CD8-positive, alpha-beta memory T cell (primary cell): ENCODE data around the gene PDLIM5. TPM values are rescaled to one million over a fixed set of nuclear protein-coding genes. Genes with fewer than 3 reads are reported as not detected.

ENCODE experiments used
- CTCF ChIA-PET: fragments of 350-600 bp; sonication (Branson Sonifier 250); formaldehyde crosslinking; loops from one replicate; lab custom pipeline; 2021; ENCODE audit warnings: antibody characterized with exemption; lab: Charles Lee
- POLR2A ChIA-PET: fragments of 350-600 bp; sonication (Branson Sonifier 250); formaldehyde crosslinking; loops from one replicate; lab custom pipeline; 2021; ENCODE audit warnings: antibody characterized with exemption; lab: Charles Lee
- DNase-seq, 5 donors: peaks; one replicate each; pipeline versions ENCODE4 v3.0.0 to v3.0.0-alpha.2; 2020 to 2022; ENCODE audit warnings: mixed read lengths in 1 of 5
- H3K27ac ChIP-seq: one replicate; pipeline ENCODE4 v1.7.0; 2013; ENCODE audit warnings: low read depth, mild to moderate bottlenecking, low read length, moderate library complexity
- H3K27me3 ChIP-seq: 2 replicates; pipeline ENCODE4 v1.7.0; 2013; ENCODE audit warnings: low read length, mild to moderate bottlenecking; ENCODE audit not compliant: insufficient read depth, poor library complexity, severe bottlenecking
- H3K36me3 ChIP-seq: 2 replicates; pipeline ENCODE4 v1.7.0; 2013; ENCODE audit warnings: mild to moderate bottlenecking, low read length, moderate library complexity; ENCODE audit not compliant: insufficient read depth
- H3K4me1 ChIP-seq: 2 replicates; pipeline ENCODE4 v1.7.0; 2013; ENCODE audit warnings: mild to moderate bottlenecking, low read length, moderate library complexity; ENCODE audit not compliant: insufficient read depth
- H3K4me3 ChIP-seq: 2 replicates; pipeline ENCODE4 v1.7.0; 2013; ENCODE audit warnings: mild to moderate bottlenecking, low read length
- H3K9me3 ChIP-seq: 2 replicates; pipeline ENCODE4 v1.7.0; 2013; ENCODE audit warnings: mild to moderate bottlenecking, low read length
- H3K27ac Mint-ChIP-seq, 8 donors: one replicate each; pipeline ENCODE4 v1.8.0; 2020 to 2021; ENCODE audit warnings: mixed read lengths in 8 of 8, mild to moderate bottlenecking in 6 of 8, inconsistent platforms in 3 of 8, moderate library complexity in 3 of 8
- H3K27me3 Mint-ChIP-seq, 2 donors: one replicate each; pipeline ENCODE4 v1.8.0; 2020 to 2021; ENCODE audit warnings: mixed read lengths in 2 of 2, mild to moderate bottlenecking in 1 of 2, moderate library complexity in 1 of 2
- H3K36me3 Mint-ChIP-seq, 3 donors: one replicate each; pipeline ENCODE4 v1.8.0; 2020 to 2021; ENCODE audit warnings: mixed read lengths in 3 of 3, inconsistent platforms in 1 of 3, mild to moderate bottlenecking in 1 of 3
- H3K4me1 Mint-ChIP-seq, 3 donors: one replicate each; pipeline ENCODE4 v1.8.0; 2020 to 2021; ENCODE audit warnings: mixed read lengths in 3 of 3, inconsistent platforms in 1 of 3, mild to moderate bottlenecking in 1 of 3
- H3K4me3 Mint-ChIP-seq, 7 donors: one replicate each; pipeline ENCODE4 v1.8.0; 2020 to 2021; ENCODE audit warnings: mixed read lengths in 7 of 7, mild to moderate bottlenecking in 6 of 7, moderate library complexity in 4 of 7, inconsistent platforms in 2 of 7
- H3K9me3 Mint-ChIP-seq, 5 donors: one replicate each; pipeline ENCODE4 v1.8.0; 2020 to 2022; ENCODE audit warnings: mixed read lengths in 5 of 5, mild to moderate bottlenecking in 3 of 5, moderate library complexity in 2 of 5, inconsistent platforms in 1 of 5
- polyA plus RNA-seq: library from polyadenylated mRNA; unstranded; fragments of 300-500 nt; fragmentation: Illumina TruSeq; gene quantifications from one replicate; pipeline ENCODE4 v1.2.3, GENCODE V29; 2021
- total RNA-seq, 2 experiments: library from RNA; stranded (reverse); gene quantifications; one replicate each; pipeline ENCODE4 v1.2.3, GENCODE V29; 2021

PDLIM5 gene
- total and polyA plus RNA-seq, 3 experiments from 2014 or later = 27.0 to 50.2 (median 27.4) TPM

GRCh38 chr4:94562285-94562684 lies 110.5 kb downstream of the PDLIM5 start:
- H3K27ac ChIP-seq = no peak overlapping the region
- ChIA-PET POLR2A (no interaction called here), CTCF (interaction anchor here (1.0 kb wide), 1 partner anchor 155 kb away, joined by 3 read pairs; no protein-coding TSS in a partner anchor)
- Mint-ChIP-seq H3K36me3 (no peaks in the 10 kb centered on the region), H3K4me1 (peaks cover 2 to 10% (median 3%) of the 10 kb centered on the region in 3 donors), H3K4me3 (no peak overlapping the region), H3K27me3 (peaks cover 0 to 4% of the 10 kb centered on the region in 2 donors), H3K9me3 (no peaks in the 10 kb centered on the region), H3K27ac (no peak overlapping the region)
- no peaks in the 10 kb centered on the region for H3K27me3 ChIP-seq
- no peaks in the 10 kb centered on the region for H3K4me1 ChIP-seq
- H3K4me3 ChIP-seq = no peak overlapping the region
- H3K36me3 ChIP-seq = no peaks in the 10 kb centered on the region
- H3K9me3 ChIP-seq = no peaks in the 10 kb centered on the region
- no peak for DNase-seq

DNA sequence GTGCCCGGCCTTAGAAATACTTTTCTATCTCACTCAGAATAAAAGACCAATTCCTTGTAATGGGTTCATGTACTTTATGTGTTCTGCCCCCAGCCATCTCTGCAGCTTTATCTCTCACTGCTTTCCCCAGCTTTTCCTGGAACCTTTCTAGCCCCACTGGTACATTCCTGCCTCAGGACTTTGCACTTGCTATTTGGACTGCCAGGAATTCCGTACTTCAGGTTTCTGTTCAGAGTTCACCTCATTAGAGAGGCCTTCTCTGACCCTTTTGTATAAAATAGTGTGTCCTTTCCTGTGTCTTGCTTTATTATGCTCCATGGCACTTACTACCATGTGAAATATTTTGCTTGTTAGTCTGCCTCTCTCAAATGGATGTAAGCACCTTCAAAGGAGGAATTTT lies 112.5 kb downstream of the PDLIM5 start:
- H3K4me3 ChIP-seq = no peak overlapping the region
- peak overlapping the region in 1 of 8 donors; percentile 37 for H3K27ac Mint-ChIP-seq
- H3K4me1 ChIP-seq = no peaks in the 10 kb centered on the region
- no peak for DNase-seq
- ChIA-PET CTCF (no interaction called here), POLR2A (no interaction called here)
- no peaks in the 10 kb centered on the region for H3K36me3 Mint-ChIP-seq
- H3K27ac ChIP-seq = no peak overlapping the region
- no peak overlapping the region for H3K4me3 Mint-ChIP-seq
- no peaks in the 10 kb centered on the region for H3K36me3 ChIP-seq
- H3K27me3 Mint-ChIP-seq = no peaks in the 10 kb centered on the region
- H3K9me3 Mint-ChIP-seq = no peaks in the 10 kb centered on the region
- H3K4me1 Mint-ChIP-seq = peaks cover 8 to 19% (median 13%) of the 10 kb centered on the region in 3 donors
- no peaks in the 10 kb centered on the region for H3K27me3 ChIP-seq
- H3K9me3 ChIP-seq = no peaks in the 10 kb centered on the region

- Histone ChIP-seq H3K4me3 (no peak overlapping the region), H3K27ac (no peak overlapping the region), H3K27me3 (no peaks in the 10 kb centered on the region), H3K36me3 (no peaks in the 10 kb centered on the region), H3K9me3 (no peaks in the 10 kb centered on the region), H3K4me1 (no peaks in the 10 kb centered on the region)
- Mint-ChIP-seq H3K4me1 (peaks cover 8 to 19% (median 13%) of the 10 kb centered on the region in 3 donors), H3K27me3 (no peaks in the 10 kb centered on the region), H3K36me3 (no peaks in the 10 kb centered on the region), H3K27ac (no peak overlapping the region), H3K9me3 (no peaks in the 10 kb centered on the region), H3K4me3 (no peak overlapping the region)
- POLR2A ChIA-PET = no interaction called here
- CTCF ChIA-PET = no interaction called here
- no peak for DNase-seq
Observed at GRCh38 chr4:94566420-94566819, 114.7 kb downstream of the PDLIM5 start.

- POLR2A ChIA-PET = no interaction called here
- no peak overlapping the region for H3K27ac ChIP-seq
- H3K4me3 Mint-ChIP-seq = peak overlapping the region in 6 of 7 donors; percentile 4 to 76 (median 68)
- H3K36me3 Mint-ChIP-seq = no peaks in the 10 kb centered on the region
- CTCF ChIA-PET = no interaction called here
- no peak for DNase-seq
- H3K27me3 ChIP-seq = no peaks in the 10 kb centered on the region
- H3K36me3 ChIP-seq = no peaks in the 10 kb centered on the region
- H3K27me3 Mint-ChIP-seq = no peaks in the 10 kb centered on the region
- peaks cover 8 to 15% (median 13%) of the 10 kb centered on the region in 3 donors for H3K4me1 Mint-ChIP-seq
- H3K4me1 ChIP-seq = no peaks in the 10 kb centered on the region
- H3K27ac Mint-ChIP-seq = peak overlapping the region in 2 of 8 donors; percentile 48 to 64
- no peaks in the 10 kb centered on the region for H3K9me3 ChIP-seq
- no peaks in the 10 kb centered on the region for H3K9me3 Mint-ChIP-seq
- H3K4me3 ChIP-seq = no peak overlapping the region
Observed at GRCh38 chr4:94567811-94568210, 116.1 kb downstream of the PDLIM5 start.

DNA sequence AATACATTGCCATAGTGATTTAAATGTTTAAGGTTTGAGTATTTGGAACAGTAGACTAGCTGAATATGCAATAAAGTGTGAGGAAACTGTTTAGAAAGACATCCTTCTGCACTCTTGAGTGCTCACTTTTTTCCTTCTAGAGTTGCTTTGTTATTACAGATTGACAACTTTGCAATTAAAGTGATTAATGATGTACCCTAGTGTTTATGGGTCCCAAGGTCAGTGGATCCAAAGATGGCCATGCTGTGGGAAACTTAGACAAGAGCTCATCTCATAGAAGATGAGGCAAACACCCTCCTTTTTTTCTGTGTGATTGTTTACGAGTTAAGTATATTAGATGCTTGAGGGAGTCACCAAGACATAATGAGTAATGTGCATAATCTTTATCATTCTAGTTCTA lies 118.8 kb downstream of the PDLIM5 start:
- H3K27me3 Mint-ChIP-seq = no peaks in the 10 kb centered on the region
- no peak overlapping the region for H3K4me3 Mint-ChIP-seq
- no peaks in the 10 kb centered on the region for H3K36me3 ChIP-seq
- H3K4me3 ChIP-seq = no peak overlapping the region
- no peak overlapping the region for H3K27ac Mint-ChIP-seq
- H3K4me1 ChIP-seq = no peaks in the 10 kb centered on the region
- DNase-seq = no peak
- no peaks in the 10 kb centered on the region for H3K9me3 Mint-ChIP-seq
- POLR2A ChIA-PET = no interaction called here
- peaks cover 8 to 13% (median 13%) of the 10 kb centered on the region in 3 donors for H3K4me1 Mint-ChIP-seq
- no peaks in the 10 kb centered on the region for H3K9me3 ChIP-seq
- H3K27ac ChIP-seq = no peak overlapping the region
- CTCF ChIA-PET = no interaction called here
- peaks cover 0 to 3% (median 2%) of the 10 kb centered on the region in 3 donors for H3K36me3 Mint-ChIP-seq
- H3K27me3 ChIP-seq = no peaks in the 10 kb centered on the region

- Mint-ChIP-seq H3K27ac (peak overlapping the region in 1 of 8 donors; percentile 32), H3K4me3 (no peak overlapping the region), H3K9me3 (no peaks in the 10 kb centered on the region), H3K4me1 (peaks cover 8 to 13% (median 13%) of the 10 kb centered on the region in 3 donors), H3K36me3 (peaks cover 0 to 10% (median 6%) of the 10 kb centered on the region in 3 donors), H3K27me3 (no peaks in the 10 kb centered on the region)
- CTCF ChIA-PET = interaction anchor here (1.1 kb wide), 1 partner anchor 163 kb away, joined by 3 read pairs; no protein-coding TSS in a partner anchor
- Histone ChIP-seq H3K4me3 (no peak overlapping the region), H3K9me3 (no peaks in the 10 kb centered on the region), H3K4me1 (no peaks in the 10 kb centered on the region), H3K27me3 (no peaks in the 10 kb centered on the region), H3K36me3 (no peaks in the 10 kb centered on the region), H3K27ac (no peak overlapping the region)
- no peak for DNase-seq
- POLR2A ChIA-PET = no interaction called here
Observed at GRCh38 chr4:94571298-94571697, 119.6 kb downstream of the PDLIM5 start.

- Histone ChIP-seq H3K36me3 (no peaks in the 10 kb centered on the region), H3K9me3 (no peaks in the 10 kb centered on the region), H3K4me3 (no peak overlapping the region), H3K27ac (no peak overlapping the region), H3K27me3 (no peaks in the 10 kb centered on the region), H3K4me1 (no peaks in the 10 kb centered on the region)
- no peak overlapping the region for H3K27ac Mint-ChIP-seq
- DNase-seq = no peak
- H3K9me3 Mint-ChIP-seq = no peaks in the 10 kb centered on the region
- H3K4me1 Mint-ChIP-seq = peaks cover 8 to 13% (median 10%) of the 10 kb centered on the region in 3 donors
- ChIA-PET CTCF (interaction anchor here (1.1 kb wide), 1 partner anchor 163 kb away, joined by 3 read pairs; no protein-coding TSS in a partner anchor), POLR2A (no interaction called here)
- H3K36me3 Mint-ChIP-seq = peaks cover 0 to 11% (median 6%) of the 10 kb centered on the region in 3 donors
- H3K27me3 Mint-ChIP-seq = no peaks in the 10 kb centered on the region
- H3K4me3 Mint-ChIP-seq = no peak overlapping the region
Observed at GRCh38 chr4:94571715-94572114, 120.0 kb downstream of the PDLIM5 start.

DNA sequence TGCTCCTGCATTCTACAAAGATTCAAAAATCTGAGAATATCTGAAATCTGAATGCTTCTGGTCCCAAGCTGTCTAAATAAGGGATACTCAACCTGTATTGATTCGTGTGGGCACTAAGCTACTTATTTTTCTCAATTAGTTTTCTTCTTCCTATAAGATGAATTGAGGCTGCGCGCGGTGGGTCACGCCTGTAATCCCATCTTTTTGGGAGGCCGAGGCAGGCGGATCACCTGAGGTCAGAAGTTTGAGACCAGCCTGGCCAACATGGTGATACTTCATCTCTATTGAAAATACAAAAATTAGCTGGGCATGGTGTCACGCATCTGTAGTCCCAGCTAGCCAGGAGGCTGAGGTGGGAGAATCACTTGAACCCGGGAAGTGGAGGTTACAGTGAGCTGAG lies 122.3 kb downstream of the PDLIM5 start:
- no peaks in the 10 kb centered on the region for H3K27me3 Mint-ChIP-seq
- H3K9me3 Mint-ChIP-seq = no peaks in the 10 kb centered on the region
- H3K4me1 ChIP-seq = no peaks in the 10 kb centered on the region
- H3K4me3 ChIP-seq = no peak overlapping the region
- ChIA-PET CTCF (interaction anchor here (0.8 kb wide), 1 partner anchor 24 kb away, joined by 3 read pairs; no protein-coding TSS in a partner anchor), POLR2A (no interaction called here)
- DNase-seq = no peak
- H3K27ac ChIP-seq = no peak overlapping the region
- no peaks in the 10 kb centered on the region for H3K4me1 Mint-ChIP-seq
- H3K36me3 ChIP-seq = no peaks in the 10 kb centered on the region
- H3K36me3 Mint-ChIP-seq = peaks cover 0 to 11% (median 6%) of the 10 kb centered on the region in 3 donors
- H3K9me3 ChIP-seq = no peaks in the 10 kb centered on the region
- no peak overlapping the region for H3K4me3 Mint-ChIP-seq
- H3K27ac Mint-ChIP-seq = no peak overlapping the region
- no peaks in the 10 kb centered on the region for H3K27me3 ChIP-seq
